HG02571 (cell line): ENCODE results near the gene TNFRSF1A.

ENCODE experiments used
- ATAC-seq: cut with Tn5 transposase; IDR thresholded peaks from one replicate; pipeline ENCODE4 v1.9.1; 2021; ENCODE audit warnings: mild to moderate bottlenecking, moderate library complexity; ENCODE audit not compliant: unreplicated experiment

The TNFRSF1A gene

DNA sequence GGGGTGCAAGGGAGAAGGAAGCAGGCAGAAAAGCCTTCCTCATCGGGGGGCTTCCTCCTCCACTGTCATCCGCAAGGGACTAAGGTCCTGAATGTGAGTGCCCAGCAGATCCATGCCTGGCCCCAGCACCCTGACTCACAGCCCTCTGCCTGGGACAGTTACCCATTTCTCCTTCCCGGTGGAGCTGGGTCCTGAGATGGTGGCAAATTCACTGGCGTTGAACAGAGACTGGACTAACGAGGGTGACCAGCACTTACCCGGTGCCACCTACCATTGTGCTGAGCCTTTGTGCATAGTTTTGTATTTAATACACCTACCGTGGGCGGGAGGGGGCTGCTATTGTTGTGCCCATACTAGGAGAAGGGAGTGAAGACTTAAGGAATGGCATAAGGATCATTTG, 62.2 kb downstream of the TNFRSF1A start:
- ATAC-seq = no peak

DNA sequence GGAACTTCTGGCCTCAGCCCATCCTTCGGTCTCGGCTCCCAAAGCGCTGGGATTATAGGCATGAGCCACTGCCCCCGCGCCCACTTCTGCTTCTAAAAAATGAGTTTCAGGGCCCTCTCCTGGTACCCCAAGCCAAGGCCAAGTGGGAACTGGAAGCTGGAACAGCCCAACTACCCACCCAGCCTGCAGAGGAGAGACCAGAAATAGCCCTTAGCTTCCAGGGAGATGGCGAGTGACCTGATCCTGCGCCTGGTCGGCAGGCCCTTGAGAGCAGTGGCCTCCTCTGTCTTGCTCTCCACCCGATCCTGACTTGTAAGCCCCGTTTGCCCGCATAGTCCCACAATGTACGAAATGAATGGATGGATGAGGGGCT, 62.6 kb downstream of the TNFRSF1A start:
- no peak for ATAC-seq
